ENCODE data around the gene STXBP5.

DNA sequence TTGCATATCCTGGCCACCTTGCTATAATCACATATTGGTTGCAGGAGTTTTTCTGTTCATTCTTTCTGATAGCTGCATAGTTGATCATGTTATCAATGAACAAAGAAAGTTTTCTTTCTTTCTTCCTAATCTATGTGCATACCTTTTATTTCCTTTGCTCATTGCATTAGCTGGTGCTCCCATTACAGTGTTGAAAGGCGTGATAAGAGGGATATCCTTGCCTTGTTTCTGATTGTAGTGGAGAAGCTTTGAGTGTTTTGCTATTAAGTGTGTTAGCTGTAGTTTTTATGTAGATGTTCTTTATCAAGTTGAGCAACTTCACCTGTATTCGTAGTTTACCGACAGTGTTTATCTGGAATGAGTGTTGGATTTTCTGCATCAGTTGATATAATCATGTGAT, 14.6 kb downstream of the STXBP5 start:
- TF ChIP-seq POLR2AphosphoS5 (IDR thresholded peaks at IDR 0.05; ENCODE audit: borderline replicate concordance, low read depth, low read length): no peak
- no peak for TF ChIP-seq EZH2 (IDR thresholded peaks at IDR 0.05)
